Measurements from ENCODE around the gene PKP3.

The PKP3 gene

DNA sequence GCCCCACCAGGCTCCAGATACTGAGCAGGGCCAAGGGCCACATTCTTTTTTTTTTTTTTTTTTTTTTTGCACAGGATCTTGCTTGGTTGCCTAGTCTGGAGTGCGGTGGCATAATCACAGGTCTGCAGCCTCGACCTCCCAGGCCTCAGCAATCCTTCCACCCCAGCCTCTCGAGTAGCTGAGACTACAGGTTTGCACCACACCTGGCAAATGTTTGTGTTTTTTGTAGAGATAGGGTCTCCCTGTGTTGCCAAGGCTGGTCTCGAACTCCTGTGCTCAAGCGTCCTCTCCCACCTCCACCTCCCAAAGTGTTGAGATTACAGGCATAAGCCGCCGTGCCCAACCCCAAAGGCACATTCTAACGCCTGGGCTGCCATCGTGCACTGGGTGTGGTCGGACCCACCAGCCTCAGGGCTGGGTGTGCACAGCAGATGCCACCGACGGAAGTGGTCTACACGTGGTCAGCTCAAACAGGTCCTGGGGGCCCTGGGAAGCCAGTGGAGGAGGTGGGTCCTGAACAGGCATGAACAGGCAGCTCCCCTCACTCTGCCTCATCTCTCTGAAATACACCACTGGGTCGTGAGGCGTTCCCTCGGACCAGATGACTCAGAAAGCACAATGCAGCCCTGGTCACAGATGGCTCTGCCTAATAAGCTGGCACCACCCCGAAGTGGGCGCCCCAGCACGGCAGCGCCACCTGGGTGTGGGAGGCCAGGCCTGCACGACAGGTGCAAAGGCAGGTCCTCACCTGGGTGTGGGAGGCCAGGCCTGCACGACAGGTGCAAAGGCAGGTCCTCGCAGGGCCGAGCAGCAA is 29.9 kb upstream of the PKP3 start:
- DNase-seq: peak; percentile 84

DNA sequence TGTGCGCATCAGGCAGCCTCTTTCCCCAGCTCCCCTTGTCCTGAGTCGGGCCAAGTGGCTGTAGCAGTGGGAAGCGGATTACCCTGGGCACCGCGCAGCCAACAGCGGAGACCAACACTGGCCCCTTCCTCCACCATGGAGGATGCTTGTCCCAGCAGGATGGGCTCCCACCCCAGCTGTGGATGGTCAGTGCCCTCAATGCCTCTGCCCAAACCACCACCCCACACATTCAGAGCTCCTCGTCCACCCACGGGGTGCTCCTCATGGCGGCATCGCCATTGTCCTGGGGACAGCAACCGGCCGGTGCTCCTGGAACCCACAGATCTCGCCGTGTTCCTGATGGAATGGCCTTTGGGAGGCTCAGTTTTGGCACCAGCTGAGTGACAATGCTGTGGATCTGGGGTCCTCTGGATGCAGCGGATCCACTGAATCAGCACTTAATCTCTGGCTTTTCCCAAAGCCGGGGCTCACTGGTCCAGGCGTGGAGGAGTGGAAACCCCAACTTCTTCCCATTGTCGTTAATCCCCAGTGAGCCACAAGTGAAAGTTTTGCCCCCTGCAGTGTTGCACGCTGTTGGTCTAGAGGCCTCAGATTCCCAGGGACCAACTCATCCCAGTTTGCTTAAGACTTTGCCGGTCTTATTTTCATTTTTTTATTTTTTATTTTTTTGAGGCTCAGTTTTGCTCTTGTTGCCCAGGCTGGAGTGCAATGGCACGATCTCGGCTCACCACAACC is 28.9 kb upstream of the PKP3 start:
- no peak for DNase-seq

DNA sequence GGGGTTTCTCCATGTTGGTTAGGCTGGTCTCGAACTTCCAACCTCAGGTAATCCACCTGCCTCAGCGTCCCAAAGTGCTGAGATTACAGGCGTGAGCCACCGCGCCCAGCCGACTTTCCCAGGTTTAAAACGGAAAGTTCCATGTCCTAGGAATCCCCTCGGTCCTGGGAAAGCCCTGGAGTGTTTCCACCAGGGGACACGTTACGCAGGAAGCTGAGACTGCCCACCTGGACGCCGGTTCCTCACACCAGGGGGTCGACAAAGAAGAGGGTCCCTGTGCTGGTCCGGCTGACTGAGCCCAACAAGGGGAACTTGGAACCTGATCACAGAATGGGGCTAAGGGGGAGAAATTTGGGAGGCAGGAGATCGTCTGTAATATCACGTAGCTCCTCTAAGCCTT is 28.2 kb upstream of the PKP3 start:
- no peak for DNase-seq

DNA sequence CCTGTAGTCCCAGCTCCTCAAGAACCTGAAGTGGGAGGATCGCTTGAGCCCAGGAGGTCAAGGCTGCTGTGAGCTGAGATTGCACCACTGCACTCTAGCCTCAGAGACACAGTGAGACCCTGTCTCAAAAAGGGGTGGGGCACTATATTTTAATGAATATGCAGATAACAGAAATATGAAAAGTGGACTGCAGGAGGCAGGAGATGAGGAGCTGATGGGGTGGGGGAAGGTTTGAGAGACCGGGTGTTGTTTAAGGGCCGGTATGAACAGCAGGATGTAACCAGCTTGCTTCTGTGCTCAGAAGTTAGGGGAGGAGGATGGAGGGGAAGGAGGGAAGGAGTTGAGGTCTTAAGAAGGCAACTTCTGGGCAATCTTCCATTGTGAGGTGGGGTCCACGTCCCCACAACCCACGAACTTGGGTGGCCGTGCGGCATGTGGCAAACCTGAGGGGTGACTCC is 26.0 kb upstream of the PKP3 start:
- DNase-seq: no peak

DNA sequence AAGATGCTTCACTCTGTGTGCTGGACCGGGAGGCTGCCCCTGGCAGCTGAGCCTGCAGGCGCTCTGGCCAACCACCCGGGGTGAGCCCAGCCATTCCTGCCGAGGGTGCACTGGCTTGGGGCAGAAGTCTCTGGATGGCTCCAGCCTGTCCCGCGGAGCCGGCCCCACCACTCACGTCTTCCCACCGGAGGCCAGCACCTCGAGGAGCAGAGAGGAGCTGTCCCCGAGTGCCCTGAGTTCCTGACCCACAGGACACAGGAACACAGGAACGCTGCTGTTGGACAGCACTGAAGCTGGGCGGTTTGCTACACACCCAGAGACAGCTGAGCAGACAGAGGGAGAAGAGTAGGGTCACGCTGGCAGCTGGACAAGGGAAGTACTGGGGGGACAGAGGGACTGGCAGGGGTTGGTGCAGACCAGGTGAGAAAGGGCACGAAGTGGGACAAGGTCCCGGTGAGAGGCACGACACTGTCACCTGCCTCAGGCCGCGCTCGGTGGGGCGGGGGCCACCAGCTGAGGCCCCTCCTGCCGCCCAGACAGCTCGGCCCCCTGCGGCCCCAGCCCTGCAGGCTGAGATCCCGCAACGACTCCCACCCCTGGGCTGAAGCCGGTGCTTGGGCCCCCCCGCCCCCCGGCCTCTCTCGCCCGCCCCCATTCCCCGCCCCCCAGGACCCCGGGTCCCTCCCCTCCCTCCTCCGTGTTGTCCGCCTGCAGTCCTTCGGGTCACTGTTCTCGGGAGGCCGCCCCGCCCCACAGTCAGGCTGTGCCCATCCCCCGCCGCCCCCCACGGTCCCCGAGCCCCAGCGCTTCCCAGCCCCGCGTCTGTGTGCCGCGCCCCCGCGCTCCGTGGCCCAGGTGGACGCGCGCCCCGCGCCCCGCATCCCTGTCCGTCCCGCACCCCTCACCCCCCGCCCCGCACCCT is 25.3 kb upstream of the PKP3 start:
- DNase-seq: no peak

DNA sequence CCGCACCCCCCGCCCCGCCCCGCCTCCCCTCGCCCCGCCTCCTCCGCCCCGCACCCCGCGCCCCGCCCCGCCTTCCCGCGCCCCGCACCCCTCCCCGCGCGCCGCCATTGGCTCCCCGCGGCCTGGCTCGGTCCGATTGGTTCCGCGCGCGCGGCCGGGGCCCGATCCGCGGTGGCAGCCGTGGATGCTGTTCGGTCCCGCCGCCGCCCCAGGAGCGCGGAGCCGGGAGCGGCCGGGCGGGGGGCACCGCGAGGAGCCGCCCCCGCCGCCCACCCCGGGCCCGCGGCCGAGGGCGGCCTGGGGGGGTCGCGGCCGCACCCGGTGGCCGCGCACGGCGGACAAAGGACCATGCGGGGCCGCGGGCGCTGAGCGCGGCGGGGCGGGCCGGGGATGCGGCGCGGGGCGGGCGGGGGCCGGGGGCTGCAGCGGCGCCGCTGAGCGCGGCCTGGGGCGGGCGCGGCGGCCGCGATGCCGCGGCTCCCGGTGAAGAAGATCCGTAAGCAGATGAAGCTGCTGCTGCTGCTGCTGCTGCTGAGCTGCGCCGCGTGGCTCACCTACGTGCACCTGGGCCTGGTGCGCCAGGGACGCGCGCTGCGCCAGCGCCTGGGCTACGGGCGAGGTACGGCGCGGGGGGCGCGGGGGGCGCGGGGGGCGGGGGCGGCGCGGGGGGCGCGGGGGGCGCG is 24.5 kb upstream of the PKP3 start, which contains the start of gene B4GALNT4:
Gene B4GALNT4 (plus strand): TSS at position 164 of the 683 bp plus-strand sequence. CDS start 305 bp downstream, at position 469.
- peak; percentile 52 for DNase-seq

DNA sequence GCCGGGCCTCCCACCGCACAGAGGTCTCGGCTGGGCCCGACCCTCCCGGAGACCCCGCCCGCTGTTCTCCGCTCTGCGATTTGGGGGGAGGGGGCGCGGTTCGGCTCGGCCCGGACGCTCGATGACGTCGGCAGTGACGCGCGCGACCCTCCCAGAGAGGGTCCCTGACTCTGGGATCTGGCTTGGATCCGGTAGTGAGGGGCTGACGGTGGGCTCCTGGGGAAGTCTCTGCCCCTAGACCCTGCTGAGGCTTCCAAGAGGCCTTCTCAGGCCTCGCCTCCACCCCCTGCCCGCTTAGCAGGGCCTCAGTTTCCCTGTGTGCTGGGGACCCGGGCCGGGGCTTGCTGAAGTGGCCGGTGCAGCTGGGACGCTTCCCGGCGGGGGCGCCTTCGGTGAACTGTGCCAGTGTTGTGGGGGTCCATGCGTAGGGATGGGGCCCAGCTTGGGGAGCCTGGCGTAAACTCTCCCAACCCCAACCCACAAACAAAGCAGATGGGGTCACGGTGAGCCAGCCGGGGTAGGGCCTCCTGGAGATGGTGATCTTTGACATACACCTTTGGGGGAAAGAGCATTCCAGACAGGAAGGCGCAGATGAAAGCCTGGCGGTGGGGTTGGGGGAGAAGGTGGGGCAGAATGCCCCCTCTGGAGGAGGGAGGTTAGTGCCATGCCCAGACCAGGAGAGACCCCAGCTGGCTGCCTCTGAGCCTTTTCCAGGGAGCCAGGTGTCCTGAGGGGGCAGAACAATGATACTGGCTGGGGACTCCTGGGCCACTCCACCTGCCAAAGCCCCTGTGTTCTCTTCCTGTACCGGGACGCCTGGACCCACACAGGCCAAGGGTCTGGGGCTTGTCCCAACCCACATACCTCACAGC is 23.7 kb upstream of the PKP3 start:
- no peak for DNase-seq

DNA sequence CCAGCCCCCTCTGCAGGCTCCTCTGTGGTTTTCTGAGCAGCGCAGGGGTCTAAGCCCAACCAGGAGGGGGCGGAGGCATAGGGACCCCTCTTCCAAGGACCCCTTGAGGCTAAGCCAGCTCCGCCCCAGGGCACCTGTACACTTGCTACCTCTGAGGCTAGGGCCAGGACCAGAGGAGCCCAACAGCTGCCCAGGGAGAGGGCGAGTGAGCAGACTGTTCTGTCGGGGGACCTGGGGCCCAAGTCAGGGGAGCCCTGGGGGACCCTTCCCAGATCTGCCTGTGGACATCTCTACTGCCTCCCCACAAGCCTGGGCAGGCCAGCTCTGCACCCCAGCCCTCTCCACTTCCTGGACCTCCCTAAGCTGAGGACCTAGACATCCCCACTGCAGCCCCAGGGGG is 23.0 kb upstream of the PKP3 start:
- no peak for DNase-seq

DNA sequence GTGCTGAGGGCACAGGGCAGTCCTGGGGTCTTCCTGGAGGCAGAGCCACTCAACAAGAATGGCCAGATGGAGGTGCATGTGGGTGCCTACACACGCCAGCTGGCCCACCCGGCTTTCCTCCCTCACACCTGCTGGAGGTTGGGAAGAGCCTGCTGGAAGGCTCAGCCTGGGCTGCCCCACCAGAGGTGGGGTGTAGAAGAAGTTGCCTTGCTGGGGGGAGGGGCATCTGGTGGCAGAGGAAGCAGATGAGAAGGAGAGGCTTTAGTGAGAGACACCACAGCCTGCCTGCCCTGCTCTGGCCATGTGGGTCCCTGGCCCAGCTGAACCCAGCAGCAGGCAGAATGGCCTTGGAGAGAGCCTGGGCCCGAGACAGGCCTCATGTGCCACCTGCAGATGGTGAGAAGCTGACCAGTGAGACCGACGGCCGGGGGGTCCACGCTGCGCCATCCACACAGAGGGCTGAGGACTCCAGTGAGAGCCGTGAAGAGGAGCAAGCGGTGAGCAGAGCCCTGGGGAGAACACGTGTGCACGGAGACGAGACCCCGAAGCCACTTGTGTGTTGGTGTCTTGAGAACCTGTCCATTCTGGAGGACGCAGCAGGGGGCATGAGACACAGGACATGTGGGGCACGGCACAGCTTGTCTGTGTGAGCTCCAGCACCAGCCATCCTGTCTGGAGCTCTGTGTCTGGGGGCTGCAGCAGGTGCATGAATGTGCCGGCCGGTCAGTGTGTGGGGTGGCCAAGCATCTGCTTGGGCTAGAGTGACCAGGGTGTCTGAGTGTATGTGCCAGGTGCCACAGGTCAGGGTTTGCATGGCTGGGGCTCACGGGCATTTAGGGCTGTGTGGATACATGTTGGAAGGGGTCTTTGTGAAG is 22.1 kb upstream of the PKP3 start:
- DNase-seq: no peak

DNA sequence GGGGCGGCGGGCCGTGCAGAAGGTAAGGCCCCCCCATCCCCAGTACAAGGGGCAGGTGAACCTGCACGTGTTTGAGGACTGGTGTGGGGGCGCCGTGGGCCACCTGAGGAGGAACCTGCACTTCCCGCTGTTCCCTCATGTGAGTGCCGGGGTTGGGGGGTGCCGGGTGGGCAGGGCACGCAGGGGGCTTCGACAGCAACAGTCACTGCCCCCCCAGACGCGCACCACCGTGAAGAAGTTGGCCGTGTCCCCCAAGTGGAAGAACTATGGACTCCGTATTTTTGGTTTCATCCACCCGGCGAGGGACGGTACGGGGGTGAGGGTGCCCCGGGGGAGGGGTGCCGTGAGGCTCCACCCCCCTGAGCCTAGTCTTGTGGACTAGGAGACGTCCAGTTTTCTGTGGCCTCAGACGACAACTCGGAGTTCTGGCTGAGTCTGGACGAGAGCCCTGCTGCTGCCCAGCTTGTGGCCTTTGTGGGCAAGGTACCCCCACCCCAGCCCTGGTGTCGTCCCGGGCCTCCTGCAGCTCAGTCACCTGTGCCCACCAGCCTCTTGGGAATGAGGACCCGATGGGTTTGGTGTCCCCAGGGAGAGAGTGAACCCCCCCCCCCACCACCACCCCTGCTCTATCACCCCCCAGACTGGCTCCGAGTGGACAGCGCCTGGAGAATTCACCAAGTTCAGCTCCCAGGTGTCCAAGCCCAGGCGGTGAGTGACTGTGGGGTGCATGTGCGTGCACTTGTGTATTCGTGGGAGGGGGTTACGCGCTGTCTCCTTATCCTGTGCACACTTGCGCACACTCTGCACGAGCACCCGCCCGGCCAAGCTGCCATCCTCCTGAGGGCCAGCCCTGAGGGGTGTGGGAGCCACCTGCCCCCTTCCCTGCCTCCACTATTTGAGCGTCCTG is 20.9 kb upstream of the PKP3 start:
- DNase-seq: no peak

DNA sequence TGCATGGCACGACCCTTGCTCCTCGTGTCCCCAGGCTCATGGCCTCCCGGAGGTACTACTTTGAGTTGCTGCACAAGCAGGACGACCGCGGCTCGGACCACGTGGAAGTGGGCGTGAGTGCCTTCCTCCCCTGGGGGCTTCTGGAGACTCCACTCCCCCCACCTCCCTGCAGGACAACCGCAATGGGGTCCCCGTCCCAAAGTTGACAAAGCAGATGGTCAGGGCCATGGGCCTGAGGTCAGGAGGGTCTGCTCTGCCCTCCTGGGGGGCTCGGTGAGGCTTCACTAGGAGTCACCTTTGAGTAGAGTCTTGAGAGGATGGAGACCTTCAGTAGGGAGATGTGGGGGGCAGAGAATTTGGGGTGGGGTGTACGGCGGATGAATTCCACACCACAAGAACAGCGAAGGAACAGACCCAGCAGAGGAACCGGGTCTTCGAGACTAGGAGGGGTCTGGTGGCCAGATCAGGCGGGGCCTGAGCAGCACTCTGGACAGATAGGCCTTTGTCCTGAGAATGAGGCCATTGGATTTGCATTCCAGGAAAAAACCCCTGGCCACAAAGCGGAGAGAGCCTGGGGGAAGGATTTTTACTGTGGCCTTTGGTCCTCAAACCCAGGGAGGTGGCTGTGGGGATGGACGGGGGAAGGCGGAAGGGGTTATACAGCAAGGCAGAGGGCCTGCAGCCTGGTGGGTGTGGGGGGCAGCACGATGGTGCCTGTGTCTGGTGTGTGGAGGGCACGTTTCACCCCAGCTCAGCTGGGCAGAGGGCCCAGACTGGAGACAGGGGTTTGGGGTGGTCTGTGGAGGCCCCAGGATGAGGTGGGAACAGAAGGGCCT is 20.1 kb upstream of the PKP3 start:
- DNase-seq: no peak

DNA sequence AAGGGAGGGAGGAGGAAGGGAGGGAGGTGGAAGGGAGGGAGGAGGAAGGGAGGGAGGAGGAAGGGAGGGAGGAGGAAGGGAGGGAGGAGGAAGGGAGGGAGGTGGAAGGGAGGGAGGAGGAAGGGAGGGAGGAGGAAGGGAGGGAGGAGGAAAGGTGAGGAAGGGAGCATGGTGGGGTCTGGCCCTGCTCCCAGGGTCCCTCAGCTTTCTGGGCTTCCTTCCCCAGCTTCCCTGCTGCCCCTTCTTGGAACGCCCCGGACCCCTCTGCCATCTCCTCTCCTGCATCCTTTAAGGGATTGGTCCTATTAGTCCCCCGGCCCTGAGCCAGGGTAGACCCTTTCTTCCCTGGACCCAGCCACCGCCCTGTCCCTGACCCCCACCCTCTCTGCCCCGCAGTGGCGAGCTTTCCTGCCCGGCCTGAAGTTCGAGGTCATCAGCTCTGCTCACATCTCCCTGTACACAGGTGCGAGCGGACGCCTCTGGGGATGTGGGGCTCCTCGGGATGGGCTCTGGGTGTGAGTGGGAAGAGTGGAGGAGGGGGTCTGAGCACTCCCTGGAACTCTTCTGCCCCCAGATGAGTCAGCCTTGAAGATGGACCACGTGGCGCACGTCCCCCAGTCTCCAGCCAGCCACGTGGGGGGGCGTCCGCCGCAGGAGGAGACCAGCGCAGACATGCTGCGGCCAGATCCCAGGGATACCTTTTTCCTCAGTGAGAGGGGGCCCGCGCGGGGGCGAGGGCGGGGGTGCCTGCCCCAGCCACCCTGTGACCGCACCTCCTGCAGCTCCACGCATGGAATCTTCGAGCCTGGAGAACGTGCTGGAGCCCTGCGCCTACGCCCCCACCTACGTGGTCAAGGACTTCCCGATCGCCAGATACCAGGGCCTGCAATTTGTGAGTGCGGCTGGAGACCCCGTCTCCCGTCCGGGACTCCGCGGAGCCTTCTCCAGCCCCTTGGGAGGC is 18.7 kb upstream of the PKP3 start:
- no peak for DNase-seq

DNA sequence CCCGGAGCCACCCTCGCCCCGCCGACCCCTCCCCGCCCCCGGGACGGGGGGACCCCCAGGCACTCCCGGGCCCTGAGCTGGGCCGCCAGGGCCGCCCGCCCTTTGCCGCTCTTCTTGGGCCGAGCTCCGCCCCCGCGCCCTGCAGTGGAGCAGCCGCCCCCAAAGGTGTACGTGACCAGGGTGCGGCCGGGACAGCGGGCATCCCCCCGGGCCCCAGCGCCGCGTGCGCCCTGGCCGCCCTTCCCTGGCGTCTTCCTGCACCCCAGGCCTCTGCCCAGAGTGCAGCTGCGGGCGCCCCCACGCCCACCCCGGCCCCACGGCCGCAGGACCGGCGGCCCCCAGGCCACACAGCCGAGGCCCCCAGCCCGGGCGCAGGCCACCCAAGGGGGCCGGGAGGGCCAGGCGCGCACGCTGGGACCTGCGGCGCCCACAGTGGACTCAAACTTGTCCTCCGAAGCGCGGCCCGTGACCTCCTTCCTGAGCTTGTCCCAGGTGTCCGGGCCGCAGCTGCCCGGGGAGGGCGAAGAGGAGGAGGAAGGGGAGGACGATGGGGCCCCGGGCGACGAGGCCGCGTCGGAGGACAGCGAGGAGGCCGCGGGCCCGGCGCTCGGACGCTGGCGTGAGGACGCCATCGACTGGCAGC is 17.4 kb upstream of the PKP3 start:
- no peak for DNase-seq

DNA sequence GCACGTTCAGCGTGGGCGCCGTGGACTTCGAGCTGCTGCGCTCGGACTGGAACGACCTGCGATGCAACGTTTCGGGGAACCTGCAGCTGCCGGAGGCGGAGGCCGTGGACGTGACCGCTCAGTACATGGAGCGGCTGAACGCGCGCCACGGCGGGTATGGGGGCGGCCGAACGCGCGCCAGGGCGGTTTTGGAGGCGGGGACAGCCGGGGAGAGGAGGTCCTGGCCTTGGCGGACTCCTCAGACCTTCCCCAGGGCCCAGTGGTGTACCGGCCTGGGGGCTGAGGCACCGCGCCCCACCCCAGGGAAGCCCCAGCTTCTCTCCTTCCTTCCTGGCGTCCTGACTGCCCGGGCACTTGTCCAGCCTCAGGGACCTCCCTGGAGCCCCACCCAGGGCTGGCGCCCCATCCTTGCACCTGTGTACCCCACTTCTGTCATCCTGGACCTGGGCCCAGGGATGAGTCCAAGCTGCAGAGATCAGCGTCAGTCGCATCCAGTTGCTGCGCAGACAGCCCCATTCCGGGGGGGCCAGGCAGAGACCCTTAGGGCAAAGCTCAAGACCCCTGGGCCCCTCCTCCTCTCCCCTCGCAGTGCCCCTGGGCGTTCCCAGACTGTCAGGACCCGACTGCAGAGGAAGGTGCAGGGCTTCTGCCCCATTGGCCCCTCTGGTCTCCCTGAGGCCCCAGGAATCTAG is 16.7 kb upstream of the PKP3 start:
- DNase-seq: no peak

DNA sequence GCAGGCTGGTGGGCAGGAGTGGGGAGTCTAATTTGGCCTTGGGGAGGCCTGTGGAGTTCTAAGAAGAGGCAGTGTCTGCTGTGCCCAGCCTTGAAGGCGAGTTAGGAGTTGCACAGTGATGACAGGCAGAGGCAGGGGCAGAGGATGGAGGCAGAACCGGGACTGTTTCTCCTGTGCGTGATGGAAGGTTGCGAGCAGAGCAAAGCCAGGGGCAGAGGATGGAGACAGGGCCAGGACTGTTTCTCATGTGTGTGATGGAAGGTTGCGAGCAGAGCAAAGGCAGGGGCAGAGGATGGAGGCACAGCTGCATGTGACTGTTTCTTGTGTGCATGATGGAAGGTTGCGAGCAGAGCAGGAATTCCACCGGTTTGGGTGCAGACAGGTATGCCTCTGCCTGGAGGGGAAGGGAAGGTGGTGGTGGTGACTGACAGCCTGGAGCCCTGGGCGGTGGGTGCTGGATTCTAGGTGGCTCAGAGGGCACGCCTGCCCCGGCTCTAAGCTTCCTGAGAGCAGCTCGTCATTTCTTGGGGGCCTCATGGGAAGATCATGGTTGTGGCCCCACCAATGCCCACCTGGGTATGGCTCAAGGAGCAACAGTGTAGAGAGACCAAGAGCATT is 16.0 kb upstream of the PKP3 start:
- DNase-seq: no peak

Measured in RPMI8226 (cell line).